Esophagus muscularis mucosa (tissue), 4 donors: Measurements from ENCODE around the gene ZNF503.

ENCODE experiments used
- CTCF ChIP-seq, 3 experiments: fragments of 200-600 bp in 2 of 3; fragments of 450-650 bp in 1 of 3; sonication (generic) in 2 of 3; IDR thresholded peaks; one replicate each; pipeline ENCODE4 v1.5.1; 2017 to 2019; ENCODE audit warnings: antibody characterized with exemption in 3 of 3, mild to moderate bottlenecking in 2 of 3, moderate library complexity in 1 of 3
- EP300 ChIP-seq: sonication (generic); formaldehyde crosslinking; IDR thresholded peaks from one replicate; pipeline ENCODE4 v1.6.1; 2017; ENCODE audit warnings: antibody characterized with exemption
- POLR2A ChIP-seq: fragments of 450-650 bp; IDR thresholded peaks from one replicate; pipeline ENCODE4 v1.6.1; 2017; ENCODE audit warnings: antibody characterized with exemption, moderate library complexity, mild to moderate bottlenecking, low read depth
- POLR2AphosphoS5 ChIP-seq, 2 donors: sonication (generic); formaldehyde crosslinking; IDR thresholded peaks; one replicate each; pipeline ENCODE4 v1.6.1; 2017; ENCODE audit warnings: antibody characterized with exemption in 2 of 2

- TF ChIP-seq CTCF (IDR thresholded peaks at IDR 0.05), result no peak
- TF ChIP-seq POLR2AphosphoS5 (IDR thresholded peaks at IDR 0.05), result no peak
- no peak for TF ChIP-seq EP300
- no peak for TF ChIP-seq POLR2A
Measured at GRCh38 chr10:75433216-75433615, 31.7 kb upstream of the ZNF503 start.
